Fibroblast of the conjunctiva (primary cell): ENCODE measurements around the gene DICER1.

ENCODE experiments used
- DNase-seq: peaks from one replicate; pipeline ENCODE4 v3.0.0-alpha.2; 2010; ENCODE audit warnings: low read depth

Gene DICER1

GRCh38 chr14:95077345-95077744 is 80.0 kb downstream of the DICER1 start:
- DNase-seq, result no peak

GRCh38 chr14:95075789-95076188 is 81.5 kb downstream of the DICER1 start:
- no peak for DNase-seq

GRCh38 chr14:95073947-95074346 is 83.4 kb downstream of the DICER1 start:
- no peak for DNase-seq

GRCh38 chr14:95072310-95072905 is 84.9 kb downstream of the DICER1 start:
- no peak for DNase-seq

GRCh38 chr14:95071649-95072280 is 85.6 kb downstream of the DICER1 start:
- no peak for DNase-seq

GRCh38 chr14:95070748-95071435 is 86.4 kb downstream of the DICER1 start:
- no peak for DNase-seq

- no peak for DNase-seq
Measured at GRCh38 chr14:95069547-95069946, 87.8 kb downstream of the DICER1 start.

- DNase-seq, result no peak
Measured at GRCh38 chr14:95069018-95069417, 88.3 kb downstream of the DICER1 start.

GRCh38 chr14:95068521-95068920 is 88.8 kb downstream of the DICER1 start:
- DNase-seq, result no peak

- DNase-seq, result no peak
Measured at GRCh38 chr14:95068080-95068479, 89.2 kb downstream of the DICER1 start.

GRCh38 chr14:95067526-95067925 is 89.8 kb downstream of the DICER1 start:
- DNase-seq, result no peak

- DNase-seq, result no peak
Measured at GRCh38 chr14:95066427-95066986, 90.8 kb downstream of the DICER1 start.

GRCh38 chr14:95065411-95065810 is 91.9 kb downstream of the DICER1 start:
- DNase-seq, result no peak

GRCh38 chr14:95064734-95065133 is 92.6 kb downstream of the DICER1 start:
- no peak for DNase-seq

- DNase-seq, result no peak
Measured at GRCh38 chr14:95064256-95064655, 93.1 kb downstream of the DICER1 start.

GRCh38 chr14:95063391-95063790 is 93.9 kb downstream of the DICER1 start:
- no peak for DNase-seq

GRCh38 chr14:95062946-95063345 is 94.4 kb downstream of the DICER1 start:
- DNase-seq, result no peak

GRCh38 chr14:95062220-95062619 is 95.1 kb downstream of the DICER1 start:
- DNase-seq, result no peak

- DNase-seq, result no peak
Measured at GRCh38 chr14:95061317-95062093, 95.8 kb downstream of the DICER1 start.

- DNase-seq, result no peak
Measured at GRCh38 chr14:95059126-95059525, 98.2 kb downstream of the DICER1 start.

GRCh38 chr14:95058491-95058890 is 98.8 kb downstream of the DICER1 start:
- DNase-seq, result no peak

GRCh38 chr14:95057851-95058250 is 99.5 kb downstream of the DICER1 start:
- no peak for DNase-seq
